GM18505 (cell line): ENCODE measurements around the gene CSMD2.

Experiments
- ATAC-seq: cut with Tn5 transposase; IDR thresholded peaks from one replicate; pipeline ENCODE4 v1.9.1; 2021; ENCODE audit not compliant: unreplicated experiment
- POLR2A ChIP-seq: IDR thresholded peaks from 4 replicates; pipeline ENCODE4 v1.6.1; 2011; ENCODE audit warnings: borderline replicate concordance; ENCODE audit not compliant: insufficient read depth, insufficient read length; ENCODE audit errors: extremely low read depth

The CSMD2 gene

DNA sequence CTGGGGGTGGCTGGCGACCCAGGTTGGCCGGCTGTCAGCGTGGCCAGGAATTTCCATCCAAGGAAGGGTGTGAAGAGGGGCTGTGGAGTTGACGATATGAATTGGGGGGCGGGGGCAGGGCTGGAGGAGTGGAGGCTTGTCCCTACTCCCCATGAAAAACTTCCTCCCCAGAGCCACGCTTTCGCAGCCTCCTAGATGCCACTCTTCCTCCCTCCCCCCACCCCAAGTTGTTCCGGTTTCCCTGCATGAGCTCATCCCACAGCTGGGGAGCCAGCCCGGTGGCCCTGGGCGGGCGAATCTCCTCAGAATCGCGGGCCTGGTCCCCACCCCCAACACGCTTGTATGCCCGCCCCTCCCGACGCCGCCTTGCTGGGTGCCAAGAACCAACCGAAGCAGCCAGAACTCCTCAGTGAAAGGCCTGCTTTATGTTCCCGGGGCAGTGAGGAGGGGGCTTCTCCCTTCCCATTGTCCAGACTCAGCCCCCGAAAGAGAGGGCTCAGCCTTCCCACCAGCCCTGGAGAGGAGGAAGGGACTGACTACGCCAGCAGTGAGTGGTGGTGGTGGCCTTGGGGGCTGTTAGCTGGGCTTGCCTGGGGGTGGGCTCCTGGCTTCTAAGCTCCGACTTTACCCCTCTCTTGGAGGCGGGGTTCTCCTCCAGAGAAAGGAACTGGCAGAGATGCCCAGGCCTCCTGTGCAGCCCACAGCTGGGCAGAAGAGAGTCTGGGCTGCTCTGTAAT lies 1.8 kb upstream of the CSMD2 start:
- no peak for TF ChIP-seq POLR2A
- ATAC-seq, result no peak

GRCh38 chr1:34166191-34166624 lies 1.2 kb upstream of the CSMD2 start:
- ATAC-seq, result no peak
- no peak for TF ChIP-seq POLR2A

DNA sequence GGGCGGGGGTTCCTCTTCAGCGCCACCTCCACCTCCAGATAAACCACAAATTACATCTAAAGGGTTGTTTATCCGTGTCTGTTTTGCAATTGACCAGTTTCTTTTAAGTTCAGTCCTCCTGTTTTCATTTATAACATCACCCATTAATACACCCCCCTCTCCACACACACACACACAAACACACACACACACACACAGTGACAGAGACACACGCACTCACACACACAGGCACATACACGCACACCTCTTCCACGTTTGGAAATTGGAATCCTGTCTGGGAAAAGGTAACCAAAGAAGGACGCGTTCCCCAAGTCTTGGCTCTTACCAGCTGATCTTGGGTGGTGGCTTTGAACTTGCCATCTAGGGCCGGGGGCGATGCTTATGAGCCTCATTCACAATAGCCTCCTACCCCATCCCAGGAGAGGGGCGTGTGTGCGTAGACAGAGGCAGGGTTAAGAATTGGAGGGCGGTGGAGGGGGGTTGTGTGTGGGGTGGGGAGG lies 442 bp upstream of the CSMD2 start:
- no peak for ATAC-seq
- no peak for TF ChIP-seq POLR2A

GRCh38 chr1:34163792-34164731 lies 968 bp downstream of the CSMD2 start:
- no peak for ATAC-seq

DNA sequence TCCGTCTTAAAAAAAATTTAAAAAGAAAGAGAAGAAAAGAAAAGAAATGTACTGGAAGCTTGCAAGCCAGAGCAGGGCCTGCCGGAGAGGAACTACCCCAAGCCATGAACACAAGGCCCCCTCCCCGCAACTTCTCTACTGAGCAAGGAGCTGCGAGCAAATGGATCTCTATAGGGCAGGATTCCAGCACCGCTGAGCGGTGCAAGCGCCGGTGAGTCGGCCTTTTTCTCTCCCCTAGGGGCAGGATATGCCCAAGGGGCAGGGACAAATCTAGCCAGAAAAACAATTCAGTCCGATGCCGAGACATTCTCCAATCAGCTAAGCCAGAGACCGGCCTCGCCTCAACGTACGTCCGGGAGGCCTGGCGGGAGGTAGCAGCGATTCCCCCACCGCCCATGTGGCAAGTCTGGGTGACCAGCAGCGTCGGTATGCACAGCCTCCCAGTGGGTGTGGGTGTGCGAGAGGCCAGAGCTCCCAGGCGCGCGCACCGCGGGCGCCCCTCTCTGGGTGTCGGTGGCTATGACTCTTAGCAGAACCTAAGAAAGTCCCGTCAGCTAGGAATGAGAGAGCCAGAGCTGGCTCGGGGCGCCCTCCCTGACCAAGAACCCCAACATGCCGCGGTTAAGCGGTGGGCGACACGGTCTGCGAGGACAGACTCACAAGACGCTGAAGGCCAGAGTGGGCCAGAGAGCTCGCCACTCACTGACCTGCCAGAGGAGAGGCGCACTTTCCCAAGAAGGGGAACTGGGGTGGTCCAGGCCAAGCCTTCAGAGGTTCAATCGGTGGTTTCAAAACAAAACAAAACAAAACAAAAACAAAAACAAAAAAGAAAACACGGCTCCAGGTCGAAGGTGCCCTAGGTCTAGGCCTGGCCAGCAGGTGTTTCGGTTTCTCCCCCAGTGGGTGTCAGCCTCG lies 1.9 kb downstream of the CSMD2 start:
- no peak for TF ChIP-seq POLR2A
- ATAC-seq, result peak; percentile 55

More at GRCh38 chr1:34163792-34164731, 968 bp downstream of the CSMD2 start:
- TF ChIP-seq POLR2A, result no peak

DNA sequence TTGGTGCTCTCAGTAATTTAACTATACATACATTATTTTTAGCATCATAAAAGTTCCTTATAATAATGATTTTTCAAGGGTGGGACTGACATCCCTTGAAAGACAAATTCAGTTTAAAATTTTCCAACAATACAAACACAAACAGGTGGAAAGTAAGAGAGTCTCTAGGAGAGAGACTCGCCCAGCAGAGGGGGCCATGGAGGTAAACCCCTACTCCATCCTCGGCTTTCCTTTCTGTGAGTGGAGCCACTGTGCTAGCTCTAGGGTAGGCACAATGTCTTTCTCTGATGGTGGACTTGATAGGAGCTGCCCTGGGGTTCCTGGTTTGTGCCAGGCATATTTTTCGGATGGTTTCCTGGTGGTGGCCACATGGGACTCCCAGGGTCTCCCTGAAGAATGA lies 8.3 kb downstream of the CSMD2 start:
- no peak for TF ChIP-seq POLR2A
- no peak for ATAC-seq

DNA sequence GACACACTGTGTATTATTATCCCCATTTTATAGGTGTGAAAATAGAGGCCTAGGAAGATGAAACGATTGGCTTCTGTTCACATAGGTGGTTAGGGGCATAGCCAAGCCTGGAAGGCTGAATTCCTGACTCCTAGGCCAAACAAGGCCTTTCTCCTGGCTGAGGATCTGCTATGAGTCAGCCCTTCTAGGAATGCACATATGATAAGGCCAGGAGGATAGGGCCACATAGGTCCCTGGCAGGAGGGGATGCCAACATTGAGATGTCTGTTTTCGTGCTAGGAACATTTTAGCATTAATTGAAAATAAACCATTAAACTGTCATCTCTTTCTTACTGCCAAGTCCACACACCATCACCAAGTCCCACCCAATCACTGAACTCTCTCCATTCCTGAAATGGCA lies 9.2 kb downstream of the CSMD2 start:
- no peak for ATAC-seq
- no peak for TF ChIP-seq POLR2A

- TF ChIP-seq POLR2A, result no peak
- ATAC-seq, result no peak
Measured at GRCh38 chr1:34153246-34153645, 11.8 kb downstream of the CSMD2 start.

- no peak for ATAC-seq
Measured at GRCh38 chr1:34149501-34149900, 15.5 kb downstream of the CSMD2 start.

DNA sequence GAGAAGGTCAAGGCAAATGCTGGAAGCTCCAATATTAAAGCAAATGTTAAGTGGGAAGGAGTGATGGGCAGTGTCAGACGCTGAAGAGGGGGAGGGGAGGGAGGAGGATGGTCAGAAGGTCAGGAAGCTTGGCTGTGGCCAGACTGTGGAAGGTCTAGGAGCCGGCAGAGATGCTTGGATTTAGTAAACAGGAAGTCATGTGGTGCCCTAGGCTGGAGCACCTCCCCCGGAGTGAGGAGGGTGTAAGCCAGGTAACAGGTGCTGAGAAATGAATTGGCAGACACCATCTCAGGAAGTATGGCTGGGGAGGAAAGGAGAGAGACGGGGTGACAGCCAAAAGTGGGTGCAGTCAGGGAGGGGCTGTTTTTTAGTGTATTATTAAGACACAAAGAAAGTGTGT lies 17.7 kb downstream of the CSMD2 start:
- ATAC-seq, result no peak
- TF ChIP-seq POLR2A, result no peak

More at GRCh38 chr1:34149501-34149900, 15.5 kb downstream of the CSMD2 start:
- no peak for TF ChIP-seq POLR2A

- no peak for ATAC-seq
- no peak for TF ChIP-seq POLR2A
Measured at GRCh38 chr1:34144766-34145165, 20.3 kb downstream of the CSMD2 start.

DNA sequence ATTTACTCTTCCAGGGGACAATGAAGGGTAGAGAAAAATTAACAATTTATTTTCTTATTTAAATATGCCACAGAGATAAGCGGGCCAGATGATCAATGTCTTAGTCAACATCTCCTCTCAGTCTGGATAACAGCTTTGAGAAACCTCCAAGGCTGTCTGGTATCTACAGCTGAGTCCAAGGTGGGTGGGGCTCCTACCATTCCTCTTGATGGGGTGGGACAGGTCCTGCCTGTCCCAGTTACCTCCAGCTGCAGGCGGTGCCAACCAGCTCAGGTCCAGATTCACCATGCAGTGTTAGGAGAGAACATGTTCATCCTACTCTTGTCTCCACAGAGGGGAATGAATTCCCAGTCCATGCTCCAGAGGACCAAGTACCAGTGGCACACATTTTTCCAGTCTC lies 21.1 kb downstream of the CSMD2 start:
- TF ChIP-seq POLR2A, result no peak
- ATAC-seq, result no peak

DNA sequence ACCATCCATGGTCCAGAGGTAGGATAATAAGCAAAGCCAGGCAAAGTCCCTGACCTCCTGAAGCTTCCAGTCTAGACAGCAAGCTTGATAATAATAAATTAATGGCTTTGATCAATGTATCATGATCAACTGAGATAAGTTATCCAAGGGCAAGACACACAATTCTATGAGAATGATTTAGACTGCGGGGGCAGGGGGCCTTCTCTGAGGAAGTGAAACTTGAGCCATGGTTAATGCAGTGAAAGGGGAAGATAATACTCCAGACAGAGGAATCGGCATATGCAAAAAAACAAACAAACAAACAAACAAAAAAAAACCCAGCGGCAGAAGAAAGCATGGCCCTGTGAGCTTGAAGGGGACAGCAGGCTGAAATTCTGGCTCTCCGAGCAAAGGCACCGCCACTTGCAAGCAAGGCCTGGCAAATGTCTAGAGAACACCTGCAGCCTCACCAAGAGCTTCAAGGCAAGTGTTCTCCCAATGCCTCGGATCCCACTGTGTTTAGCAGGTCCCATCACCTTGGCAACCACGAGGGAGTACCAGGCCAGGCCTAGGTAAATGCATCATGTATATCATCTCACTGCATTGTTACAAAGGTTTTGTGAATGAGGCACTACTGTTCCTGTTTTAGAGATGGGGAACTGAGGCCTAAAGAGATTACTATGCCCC lies 24.9 kb downstream of the CSMD2 start:
- no peak for ATAC-seq
- TF ChIP-seq POLR2A, result no peak

DNA sequence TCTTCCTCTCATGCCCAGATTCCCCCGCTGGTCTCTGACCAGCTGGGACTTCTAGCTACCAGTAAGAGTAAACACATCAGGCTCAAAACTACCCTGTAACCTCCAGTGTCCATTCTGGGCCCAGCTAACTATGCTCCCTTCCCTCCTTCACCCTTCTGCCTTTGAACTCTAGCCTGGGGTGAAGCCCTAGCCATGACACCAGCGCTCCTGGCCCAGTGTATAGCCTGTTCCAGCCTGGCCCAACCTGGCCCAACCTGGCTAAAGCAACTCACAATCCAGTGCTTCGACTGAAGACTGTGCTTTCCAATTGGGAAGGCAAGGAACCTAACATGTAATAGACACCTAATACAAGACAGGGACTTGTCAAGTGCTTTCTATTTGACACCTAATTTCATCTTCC lies 27.6 kb downstream of the CSMD2 start:
- no peak for ATAC-seq
- no peak for TF ChIP-seq POLR2A
